Measurements from ENCODE around the gene RFPL1.

Gene RFPL1

DNA sequence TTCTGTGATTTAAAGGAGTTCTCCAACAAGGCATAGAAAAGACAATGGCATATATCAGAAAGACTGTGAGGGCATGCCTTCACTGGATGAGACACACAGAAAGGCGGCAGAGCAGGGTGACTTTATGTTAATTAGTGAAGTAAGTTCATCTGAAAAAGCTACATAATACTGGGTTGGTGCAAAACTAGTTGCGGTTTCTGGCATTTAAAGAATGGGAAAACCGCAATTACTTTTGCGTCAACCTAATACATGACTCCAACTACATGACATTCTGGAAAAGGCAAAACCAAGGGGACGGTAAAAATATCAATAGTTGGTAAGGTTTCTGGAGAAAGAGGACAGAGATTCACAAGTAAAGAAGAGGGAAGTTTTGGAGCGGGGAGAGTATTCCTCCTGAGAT is 5.1 kb downstream of the RFPL1 start:
- no peak for DNase-seq (ENCODE audit: low read depth, low spot score)

DNA sequence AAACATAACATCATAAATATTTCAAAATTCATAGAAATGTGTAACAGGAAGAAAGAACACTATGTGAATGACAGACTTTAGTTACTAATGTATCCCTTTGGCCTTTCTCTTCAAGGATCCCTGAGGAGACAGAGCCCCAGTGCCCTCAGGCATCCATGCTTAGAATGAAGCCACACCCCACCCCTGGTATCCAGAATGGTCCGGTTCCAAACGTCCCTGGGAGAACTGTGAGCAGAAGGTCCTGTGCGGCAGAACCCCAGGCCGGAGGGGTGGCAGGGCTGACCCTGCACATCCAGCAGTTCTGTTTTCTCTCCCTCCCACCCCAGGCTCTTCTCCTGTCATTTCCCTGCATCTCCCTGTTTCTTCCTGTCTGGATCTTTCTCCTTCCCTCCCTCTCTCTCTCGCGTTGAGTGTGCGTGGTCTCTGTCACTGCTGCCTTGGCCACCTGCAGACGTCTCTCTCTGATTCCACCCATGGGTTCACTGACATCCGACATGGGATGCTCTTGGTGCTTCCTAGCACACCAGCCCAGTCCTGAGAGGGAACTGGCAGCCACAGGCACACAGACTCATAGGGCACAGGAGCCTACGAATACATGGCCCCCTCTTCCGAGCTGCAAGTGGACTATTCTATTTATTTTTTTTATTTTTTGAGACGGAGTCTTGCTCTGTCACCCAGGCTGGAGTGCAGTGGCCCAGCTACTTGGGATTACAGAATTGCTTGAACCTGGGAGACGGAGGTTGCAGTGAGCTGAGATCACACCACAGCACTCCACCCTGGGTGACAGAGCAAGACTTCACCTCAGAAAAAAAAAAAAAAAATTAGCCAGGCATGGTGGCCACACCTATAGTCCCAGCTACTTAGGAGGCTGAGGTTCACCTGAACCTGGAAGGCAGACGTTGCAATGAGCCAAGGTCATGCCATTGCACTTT is 5.7 kb downstream of the RFPL1 start:
- no peak for DNase-seq (ENCODE audit: low read depth, low spot score)

GRCh38 chr22:29445508-29445907 is 7.1 kb downstream of the RFPL1 start:
- no peak for DNase-seq (ENCODE audit: low read depth, low spot score)

- no peak for DNase-seq (ENCODE audit: low read depth, low spot score)
Measured at GRCh38 chr22:29447906-29448305, 9.5 kb downstream of the RFPL1 start.

DNA sequence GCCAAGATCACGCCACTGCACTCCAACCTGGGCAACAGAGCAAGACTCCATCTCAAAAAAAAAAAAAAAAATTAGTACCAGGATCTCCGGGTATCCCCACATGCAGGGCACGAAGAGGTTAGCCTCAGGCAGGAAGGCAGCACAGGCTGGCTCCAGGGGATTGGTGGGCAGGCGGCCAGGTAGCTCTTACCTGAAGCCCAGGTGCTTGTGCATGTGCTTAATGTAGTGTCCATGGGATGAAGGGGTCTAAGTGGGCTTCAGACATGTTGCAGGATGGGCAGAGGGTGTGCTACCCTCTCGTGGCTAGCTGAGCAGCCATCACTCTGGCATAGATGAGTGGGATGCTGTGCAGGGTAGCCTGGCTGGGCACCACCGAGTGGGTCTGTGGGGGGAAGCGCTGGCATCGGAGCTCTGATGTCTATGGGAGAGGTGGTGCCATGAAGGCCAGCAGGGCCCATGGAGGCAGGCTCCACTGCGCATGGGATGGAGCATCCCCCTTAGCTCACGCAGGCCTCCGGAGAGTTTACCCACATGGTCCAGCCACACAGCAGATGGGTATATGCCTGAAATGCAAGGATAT is 11.0 kb downstream of the RFPL1 start:
- no peak for DNase-seq (ENCODE audit: low read depth, low spot score)

- DNase-seq (ENCODE audit: low read depth, low spot score): no peak
Measured at GRCh38 chr22:29450222-29450621, 11.8 kb downstream of the RFPL1 start.

- no peak for DNase-seq (ENCODE audit: low read depth, low spot score)
Measured at GRCh38 chr22:29451863-29452262, 13.5 kb downstream of the RFPL1 start.

DNA sequence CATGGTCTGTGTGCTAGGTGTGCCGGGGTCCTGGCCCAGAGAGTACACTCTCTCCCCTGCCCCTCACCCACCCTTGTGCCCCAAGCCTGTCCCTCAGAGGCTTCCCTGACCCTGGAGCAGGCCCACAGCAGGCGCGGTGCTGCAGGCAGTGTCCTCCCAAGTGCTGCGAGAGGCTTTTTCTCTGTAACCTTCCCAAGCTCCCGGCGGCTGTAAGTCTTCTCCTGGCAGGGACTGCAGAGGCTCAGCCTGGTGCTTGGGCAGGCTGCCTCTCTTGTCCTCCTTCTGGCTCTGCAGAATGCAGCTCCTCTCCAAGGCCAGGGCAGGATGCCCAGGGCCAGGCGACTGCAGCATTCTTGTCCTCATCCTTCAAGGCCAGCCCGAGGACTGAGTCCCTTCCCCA is 15.9 kb downstream of the RFPL1 start:
- DNase-seq (ENCODE audit: low read depth, low spot score): no peak

GRCh38 chr22:29456211-29456671 is 17.9 kb downstream of the RFPL1 start:
- no peak for DNase-seq (ENCODE audit: low read depth, low spot score)

- peak; percentile 74 for DNase-seq (ENCODE audit: low read depth, low spot score)
Measured at GRCh38 chr22:29457730-29458129, 19.3 kb downstream of the RFPL1 start.

GRCh38 chr22:29458551-29458950 is 20.2 kb downstream of the RFPL1 start:
- no peak for DNase-seq (ENCODE audit: low read depth, low spot score)

DNA sequence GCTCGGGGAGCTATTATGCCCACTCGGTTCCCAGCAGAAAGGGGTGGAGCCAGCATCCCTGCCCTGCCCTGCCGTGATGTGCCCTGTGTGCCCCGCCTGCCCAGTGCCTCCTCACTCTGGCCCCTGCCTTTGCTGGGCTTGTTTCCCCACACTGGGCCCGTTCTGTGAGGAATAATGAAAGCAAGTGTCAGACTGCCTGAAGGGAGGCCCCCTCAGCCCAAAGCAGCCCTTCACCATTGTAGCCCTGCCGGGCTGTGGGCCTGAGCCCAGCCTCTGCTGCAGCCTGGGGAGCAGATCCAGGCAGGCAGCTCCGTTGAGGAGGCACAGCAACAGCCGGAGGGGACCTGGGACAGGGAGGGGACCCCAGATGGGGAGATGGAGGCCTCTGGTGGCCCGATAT is 21.4 kb downstream of the RFPL1 start:
- DNase-seq (ENCODE audit: low read depth, low spot score): no peak

DNA sequence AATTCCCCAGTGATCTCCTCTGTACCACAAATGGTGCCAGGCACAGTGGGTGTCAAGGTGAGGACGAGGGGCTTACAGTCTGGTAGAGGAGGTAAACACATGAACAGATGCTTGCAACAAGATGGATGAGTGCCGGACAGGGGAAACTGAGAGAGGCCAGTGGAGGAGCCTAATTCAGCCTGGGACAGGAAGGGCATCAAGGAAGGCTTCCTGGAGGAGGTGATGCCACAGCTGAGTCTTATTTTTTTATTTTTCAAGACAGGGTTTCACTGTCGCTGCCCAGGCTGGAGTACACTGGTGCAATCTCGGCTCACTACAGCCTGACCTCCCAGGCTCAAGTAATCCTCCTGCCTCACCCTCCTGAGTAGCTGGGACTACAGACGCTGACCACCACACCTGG is 22.9 kb downstream of the RFPL1 start:
- no peak for DNase-seq (ENCODE audit: low read depth, low spot score)

DNA sequence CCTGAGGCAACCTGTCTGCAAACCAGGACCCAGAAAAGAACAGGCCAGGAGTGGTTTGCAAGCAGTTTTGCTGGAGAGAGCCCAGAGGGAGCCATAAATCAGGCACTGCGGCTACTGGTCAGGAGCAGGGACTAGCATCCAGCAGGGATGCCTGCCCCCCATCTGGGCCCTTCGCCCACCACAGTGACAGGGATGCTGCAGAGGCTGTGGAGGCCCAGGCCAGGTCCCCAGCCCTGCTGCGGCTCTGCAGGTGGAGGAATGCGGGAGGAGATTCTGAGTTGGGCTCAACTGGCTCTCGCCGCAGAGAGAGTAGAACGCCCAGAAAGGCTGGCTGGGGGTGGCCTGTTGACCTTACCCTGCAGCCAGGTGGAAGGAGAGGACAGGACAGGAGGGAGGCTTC is 25.2 kb downstream of the RFPL1 start:
- DNase-seq (ENCODE audit: low read depth, low spot score): no peak

DNA sequence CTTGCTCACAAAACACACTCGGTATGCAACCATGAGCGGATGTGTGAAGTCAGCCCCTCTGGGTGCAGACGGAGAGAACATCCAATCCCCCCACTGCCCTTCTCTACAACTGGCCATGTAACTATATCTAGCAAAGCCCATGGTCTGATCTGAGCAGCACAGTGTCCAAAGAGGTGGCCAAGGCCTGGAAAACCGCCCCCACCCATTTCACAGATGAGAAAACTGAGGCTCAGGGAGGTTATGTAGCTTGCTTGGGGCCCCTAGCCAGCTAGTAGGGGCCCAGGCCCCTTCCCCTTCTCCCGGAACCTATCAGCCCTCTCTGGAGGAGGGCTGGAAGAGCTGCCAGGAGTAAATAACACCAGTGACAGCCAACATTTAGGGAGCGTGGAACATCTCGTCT is 26.2 kb downstream of the RFPL1 start:
- DNase-seq (ENCODE audit: low read depth, low spot score): no peak

GRCh38 chr22:29469755-29470154 is 31.4 kb downstream of the RFPL1 start:
- DNase-seq (ENCODE audit: low read depth, low spot score): no peak

GRCh38 chr22:29470159-29470855 is 31.9 kb downstream of the RFPL1 start:
- peak; percentile 54 for DNase-seq (ENCODE audit: low read depth, low spot score)

DNA sequence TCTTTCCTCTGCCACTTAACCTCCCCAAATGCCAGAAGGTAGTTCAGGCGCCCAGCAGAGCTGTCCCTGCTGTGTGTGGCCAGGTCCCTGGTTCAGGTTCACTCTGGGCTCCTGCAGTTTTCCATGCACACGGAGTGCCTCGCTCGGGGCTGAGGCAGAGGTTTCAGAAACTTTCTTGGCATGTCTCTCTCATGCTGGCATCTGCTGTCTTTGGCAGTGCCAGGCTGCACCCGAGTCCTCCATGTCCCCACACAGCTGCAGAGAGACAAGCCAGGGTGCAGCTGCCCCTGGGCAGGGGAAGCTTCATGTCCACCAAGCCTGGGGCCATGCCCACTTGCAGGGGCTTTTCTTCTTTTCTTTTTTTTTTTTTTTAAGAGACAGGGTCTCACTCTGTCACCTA is 34.6 kb downstream of the RFPL1 start:
- DNase-seq (ENCODE audit: low read depth, low spot score): no peak

GRCh38 chr22:29475550-29475949 is 37.2 kb downstream of the RFPL1 start:
- no peak for DNase-seq (ENCODE audit: low read depth, low spot score)

DNA sequence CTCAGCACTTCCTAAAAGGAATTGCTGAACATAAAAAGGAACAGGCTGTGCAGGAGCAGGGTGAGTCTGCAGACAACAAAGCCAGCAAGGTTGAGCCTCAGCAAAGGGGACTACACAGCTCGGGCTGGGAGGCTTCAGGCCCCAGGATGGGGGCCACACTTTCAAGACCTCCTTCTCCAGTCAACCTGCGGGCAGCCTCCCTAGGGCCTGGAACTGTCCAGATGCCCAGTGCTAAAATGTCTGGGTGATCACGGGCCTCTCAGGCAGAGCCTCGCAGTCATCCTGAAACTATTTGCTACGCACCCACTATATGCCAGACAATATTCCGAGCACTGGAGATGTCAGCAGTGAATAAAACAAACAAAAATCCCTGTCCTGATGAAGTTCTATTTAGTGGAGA is 37.7 kb downstream of the RFPL1 start:
- no peak for DNase-seq (ENCODE audit: low read depth, low spot score)

- DNase-seq (ENCODE audit: low read depth, low spot score): no peak
Measured at GRCh38 chr22:29477723-29478318, 39.4 kb downstream of the RFPL1 start.
